GM12878 (cell line): ENCODE data around the gene ATP2C2. TPM values are rescaled to one million over a fixed set of nuclear protein-coding genes. Genes with fewer than 3 reads are reported as not detected.

Source experiments
- ATAC-seq: fragments of 200-7000 bp; cut with Tn5 transposase; 3 replicates; pipeline ENCODE4 v1.9.1; 2020; ENCODE audit warnings: mild to moderate bottlenecking, moderate library complexity
- BruUV-seq: library from RNA; stranded (reverse); fragments of 400-500 nt; replicated peaks from 2 replicates; lab custom pipeline; 2021; lab: Mats Ljungman, UMichigan
- CTCF ChIA-PET: fragments of 300-600 bp; sonication (Branson Sonifier 250); formaldehyde crosslinking; extraction: SDS; loops from one replicate; lab custom pipeline; 2021; ENCODE audit warnings: inconsistent platforms; lab: Yijun Ruan, JAX
- POLR2A ChIA-PET: fragments of 350-600 bp; formaldehyde crosslinking; extraction: SDS; loops from one replicate; lab custom pipeline; 2021; ENCODE audit warnings: inconsistent platforms; lab: Charles Lee
- RAD21 ChIA-PET: fragments of 300-600 bp; sonication (Branson Sonifier 250); formaldehyde crosslinking; loops from one replicate; lab custom pipeline; 2023; ENCODE audit warnings: antibody characterized with exemption; ENCODE audit not compliant: unreplicated experiment; lab: Charles Lee
- SMC1A ChIA-PET: fragments of 300-600 bp; sonication (Branson Sonifier 250); formaldehyde crosslinking; loops from one replicate; lab custom pipeline; 2023; ENCODE audit not compliant: unreplicated experiment, uncharacterized antibody; lab: Charles Lee
- DNase-seq: peaks from one replicate; pipeline ENCODE4 v3.0.0-alpha.2; 2011; ENCODE audit warnings: low read depth, low spot score
- FAIRE-seq: peaks from 3 replicates; lab custom pipeline; 2011; peaks lifted over from hg19 to GRCh38; lab: Jason Lieb, UNC
- H2AFZ ChIP-seq: 2 replicates; pipeline ENCODE4 v1.6.0; 2011; ENCODE audit warnings: low read depth, low read length, control low read depth; ENCODE audit not compliant: control insufficient read depth
- H3K27ac ChIP-seq: 2 replicates; pipeline ENCODE4 v1.5.1; 2011; ENCODE audit warnings: control low read depth; ENCODE audit not compliant: control insufficient read depth, insufficient read depth
- H3K27me3 ChIP-seq, 2 experiments: replicated peaks in 1 of 2; 2 replicates each; pipeline versions ENCODE4 v1.6.0 to v1.6.1; 2011; ENCODE audit warnings: low read length in 1 of 2; ENCODE audit not compliant: control insufficient read depth in 2 of 2, insufficient read depth in 2 of 2
- H3K36me3 ChIP-seq, 2 experiments: 2 replicates each; pipeline ENCODE4 v1.5.1; 2011; ENCODE audit warnings: low read length in 1 of 2; ENCODE audit not compliant: control insufficient read depth in 2 of 2, insufficient read depth in 2 of 2
- H3K4me1 ChIP-seq: 2 replicates; pipeline ENCODE4 v1.6.1; 2011; ENCODE audit warnings: mild to moderate bottlenecking, low read length, moderate library complexity, mixed read lengths; ENCODE audit not compliant: control insufficient read depth, insufficient read depth
- H3K4me2 ChIP-seq: 2 replicates; pipeline ENCODE4 v1.6.0; 2011; ENCODE audit warnings: control low read depth; ENCODE audit not compliant: control insufficient read depth, insufficient read depth
- H3K4me3 ChIP-seq: fragments of 200-600 bp; sonication (generic); 2 replicates; pipeline ENCODE4 v1.5.1; 2016
- H3K79me2 ChIP-seq: 2 replicates; pipeline ENCODE4 v1.6.0; 2011; ENCODE audit warnings: low read length; ENCODE audit not compliant: control insufficient read depth, insufficient read depth
- H3K9ac ChIP-seq: 2 replicates; pipeline ENCODE4 v1.8.0; 2011; ENCODE audit warnings: low read length, control low read depth, mixed read lengths; ENCODE audit not compliant: control insufficient read depth, insufficient read depth
- H3K9me3 ChIP-seq: replicated peaks from 3 replicates; pipeline ENCODE4 v1.5.1; 2011; ENCODE audit warnings: mild to moderate bottlenecking, low read length; ENCODE audit not compliant: control insufficient read depth, insufficient read depth
- H4K20me1 ChIP-seq: 2 replicates; pipeline ENCODE4 v1.6.0; 2011; ENCODE audit not compliant: control insufficient read depth, insufficient read depth
- EED ChIP-seq: sonication (generic); IDR thresholded peaks from 2 replicates; pipeline ENCODE4 v1.6.1; 2016; ENCODE audit warnings: antibody characterized with exemption, low read depth
- GABPA ChIP-seq: IDR thresholded peaks from 2 replicates; pipeline ENCODE4 v1.6.1; 2014; ENCODE audit warnings: antibody characterized with exemption, low read depth, mild to moderate bottlenecking, inconsistent platforms
- HSF1 ChIP-seq: fragments of 150-350 bp; IDR thresholded peaks from 2 replicates; pipeline ENCODE4 v1.6.1; 2014; ENCODE audit warnings: mild to moderate bottlenecking, low read depth, low read length
- IRF5 ChIP-seq: fragments of 450-650 bp; IDR thresholded peaks from 2 replicates; pipeline ENCODE4 v1.6.1; 2017; ENCODE audit warnings: borderline replicate concordance
- LARP7 ChIP-seq: fragments of 450-650 bp; IDR thresholded peaks from 2 replicates; pipeline ENCODE4 v1.6.1; 2017; ENCODE audit warnings: mild to moderate bottlenecking
- MEF2B ChIP-seq: fragments of 450-650 bp; IDR thresholded peaks from 2 replicates; pipeline ENCODE4 v1.6.1; 2018; ENCODE audit warnings: mild to moderate bottlenecking, moderate library complexity; ENCODE audit not compliant: partially characterized antibody, poor library complexity, severe bottlenecking
- NFXL1 ChIP-seq: fragments of 450-650 bp; IDR thresholded peaks from 2 replicates; pipeline ENCODE4 v1.6.1; 2017; ENCODE audit warnings: antibody characterized with exemption, mild to moderate bottlenecking, borderline replicate concordance
- NR2C2 ChIP-seq: IDR thresholded peaks from 2 replicates; pipeline ENCODE4 v1.6.1; 2011; ENCODE audit warnings: borderline replicate concordance, low read depth; ENCODE audit not compliant: control insufficient read depth, insufficient read length
- POLR2AphosphoS2 ChIP-seq: IDR thresholded peaks from 2 replicates; pipeline ENCODE4 v1.6.1; 2011; ENCODE audit warnings: low read depth, mild to moderate bottlenecking, low read length, improper control_type of control experiment, moderate library complexity
- RUNX3 ChIP-seq: IDR thresholded peaks from 2 replicates; pipeline ENCODE4 v1.6.1; 2012; ENCODE audit warnings: low read length, inconsistent platforms
- SMAD5 ChIP-seq: IDR thresholded peaks from 2 replicates; pipeline ENCODE4 v1.6.1; 2016; ENCODE audit warnings: antibody characterized with exemption, low read depth
- SUPT20H ChIP-seq: IDR thresholded peaks from 2 replicates; pipeline ENCODE4 v1.6.1; 2011; ENCODE audit warnings: low read depth, mild to moderate bottlenecking, low read length, moderate library complexity, borderline replicate concordance; ENCODE audit not compliant: control insufficient read depth
- ZNF217 ChIP-seq: fragments of 450-650 bp; IDR thresholded peaks from 2 replicates; pipeline ENCODE4 v1.6.1; 2017; ENCODE audit warnings: antibody characterized with exemption, mild to moderate bottlenecking
- in situ Hi-C: fragments of 300-500 bp; cut with MboI; formaldehyde crosslinking; loops from 9 replicates; pipeline ENCODE4 v1.14.3; 2018; ENCODE audit warnings: mixed read lengths
- intact Hi-C: fragments of 100-400 bp; cut with micrococcal nuclease; formaldehyde crosslinking; loops from one replicate; pipeline ENCODE4 v1.14.2; 2022; ENCODE audit not compliant: unreplicated experiment
- polyA plus RNA-seq, 11 experiments: library from polyadenylated mRNA; depleted of rRNA in 4 of 11; unstranded in 6 of 11; stranded (reverse) in 5 of 11; fragments of >200 nt; fragmentation: Nextera tagmentation in 4 of 11; fragmentation: Illumina TruSeq in 1 of 11; extraction: Ambion mirVana in 4 of 11; extraction: Trizol in 1 of 11; gene quantifications; 1 replicate in 1 of 11; 2 replicates in 10 of 11; pipeline versions ENCODE4 v1.2.1 to v1.2.3, GENCODE V29; 2011 to 2016; ENCODE audit warnings: inconsistent platforms in 2 of 11, missing spikeins in 2 of 11, low read depth in 1 of 11
- total RNA-seq, 4 experiments: library from RNA; depleted of rRNA in 3 of 4; stranded (reverse); fragments of >200 nt in 3 of 4; fragmentation: Illumina TruSeq in 1 of 4; extraction: Trizol in 1 of 4; gene quantifications; 2 replicates each; pipeline versions ENCODE4 v1.2.1 to v1.2.3, GENCODE V29; 2013 to 2021
- TF ChIP-seq, protein P1 (sequence below): IDR thresholded peaks from 2 replicates; pipeline ENCODE4 v1.6.1; 2011; ENCODE audit warnings: low read depth, low read length, improper control_type of control experiment, borderline replicate concordance
- TF ChIP-seq, protein P2 (sequence below): fragments of 450-650 bp; IDR thresholded peaks from 2 replicates; pipeline ENCODE4 v1.6.1; 2017; ENCODE audit warnings: low read depth, mild to moderate bottlenecking, moderate library complexity
- TF ChIP-seq, protein P3 (sequence below): IDR thresholded peaks from 2 replicates; pipeline ENCODE4 v1.6.1; 2011; ENCODE audit warnings: mild to moderate bottlenecking, low read depth, low read length, moderate library complexity; ENCODE audit not compliant: insufficient replicate concordance

Gene ATP2C2
- total and polyA plus RNA-seq, 10 of the 15 experiments (the other 5 are each of a cell fraction or from before 2014, with no cell fraction given) = 0.05 to 0.19 TPM; not detected in 8

- TF ChIP-seq, protein P1, sequence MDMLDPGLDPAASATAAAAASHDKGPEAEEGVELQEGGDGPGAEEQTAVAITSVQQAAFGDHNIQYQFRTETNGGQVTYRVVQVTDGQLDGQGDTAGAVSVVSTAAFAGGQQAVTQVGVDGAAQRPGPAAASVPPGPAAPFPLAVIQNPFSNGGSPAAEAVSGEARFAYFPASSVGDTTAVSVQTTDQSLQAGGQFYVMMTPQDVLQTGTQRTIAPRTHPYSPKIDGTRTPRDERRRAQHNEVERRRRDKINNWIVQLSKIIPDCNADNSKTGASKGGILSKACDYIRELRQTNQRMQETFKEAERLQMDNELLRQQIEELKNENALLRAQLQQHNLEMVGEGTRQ = no peak
- TF ChIP-seq IRF5 = no peak
- no peak for TF ChIP-seq EED
These were observed 23.1 kb downstream of the ATP2C2 start (continued) for GRCh38 chr16:84391151-84392030.

GRCh38 chr16:84392031-84392360, 23.7 kb downstream of the ATP2C2 start:
- ChIA-PET POLR2A (no interaction called here), CTCF (no interaction called here), SMC1A (no interaction called here), RAD21 (no interaction called here)
- no peak for DNase-seq
- no peak for ATAC-seq
- no peak overlapping the region for H3K4me2 ChIP-seq
- no peak overlapping the region for H2AFZ ChIP-seq
- in situ Hi-C loops = no loop called here
- H3K4me1 ChIP-seq = no peaks in the 10 kb centered on the region
- no peaks in the 10 kb centered on the region for H4K20me1 ChIP-seq
- intact Hi-C loops = no loop called here
- no peaks in the 10 kb centered on the region; the same call in 2 of the 3 replicates for H3K9me3 ChIP-seq
- no peaks in the 10 kb centered on the region for H3K79me2 ChIP-seq
- BruUV-seq = no TSS peak
- no peak overlapping the region for H3K27ac ChIP-seq
- H3K9ac ChIP-seq = no peak overlapping the region
- no peaks in the 10 kb centered on the region for H3K36me3 ChIP-seq
- H3K27me3 ChIP-seq = no peaks in the 10 kb centered on the region; a peak in 1 of 4 replicates
- H3K4me3 ChIP-seq = no peak overlapping the region
- no peak for FAIRE-seq
- TF ChIP-seq, protein P2, sequence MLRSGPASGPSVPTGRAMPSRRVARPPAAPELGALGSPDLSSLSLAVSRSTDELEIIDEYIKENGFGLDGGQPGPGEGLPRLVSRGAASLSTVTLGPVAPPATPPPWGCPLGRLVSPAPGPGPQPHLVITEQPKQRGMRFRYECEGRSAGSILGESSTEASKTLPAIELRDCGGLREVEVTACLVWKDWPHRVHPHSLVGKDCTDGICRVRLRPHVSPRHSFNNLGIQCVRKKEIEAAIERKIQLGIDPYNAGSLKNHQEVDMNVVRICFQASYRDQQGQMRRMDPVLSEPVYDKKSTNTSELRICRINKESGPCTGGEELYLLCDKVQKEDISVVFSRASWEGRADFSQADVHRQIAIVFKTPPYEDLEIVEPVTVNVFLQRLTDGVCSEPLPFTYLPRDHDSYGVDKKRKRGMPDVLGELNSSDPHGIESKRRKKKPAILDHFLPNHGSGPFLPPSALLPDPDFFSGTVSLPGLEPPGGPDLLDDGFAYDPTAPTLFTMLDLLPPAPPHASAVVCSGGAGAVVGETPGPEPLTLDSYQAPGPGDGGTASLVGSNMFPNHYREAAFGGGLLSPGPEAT = no peak
- TF ChIP-seq, protein P3, sequence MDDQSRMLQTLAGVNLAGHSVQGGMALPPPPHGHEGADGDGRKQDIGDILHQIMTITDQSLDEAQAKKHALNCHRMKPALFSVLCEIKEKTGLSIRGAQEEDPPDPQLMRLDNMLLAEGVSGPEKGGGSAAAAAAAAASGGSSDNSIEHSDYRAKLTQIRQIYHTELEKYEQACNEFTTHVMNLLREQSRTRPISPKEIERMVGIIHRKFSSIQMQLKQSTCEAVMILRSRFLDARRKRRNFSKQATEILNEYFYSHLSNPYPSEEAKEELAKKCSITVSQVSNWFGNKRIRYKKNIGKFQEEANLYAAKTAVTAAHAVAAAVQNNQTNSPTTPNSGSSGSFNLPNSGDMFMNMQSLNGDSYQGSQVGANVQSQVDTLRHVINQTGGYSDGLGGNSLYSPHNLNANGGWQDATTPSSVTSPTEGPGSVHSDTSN = no peak
- TF ChIP-seq ZNF217 (no peak), RUNX3 (no peak), MEF2B (no peak), NFXL1 (no peak), SMAD5 (no peak), GABPA (no peak), LARP7 (no peak), POLR2AphosphoS2 (no peak), SUPT20H (no peak), HSF1 (no peak), NR2C2 (no peak)
